HG03064 (cell line): Measurements from ENCODE around the gene WDR73.

Source experiments
- ATAC-seq: cut with Tn5 transposase; IDR thresholded peaks from one replicate; pipeline ENCODE4 v1.9.1; 2021; ENCODE audit warnings: low read depth; ENCODE audit not compliant: unreplicated experiment

The WDR73 gene

GRCh38 chr15:84591815-84592214, 62.3 kb downstream of the WDR73 start:
- ATAC-seq, result no peak

DNA sequence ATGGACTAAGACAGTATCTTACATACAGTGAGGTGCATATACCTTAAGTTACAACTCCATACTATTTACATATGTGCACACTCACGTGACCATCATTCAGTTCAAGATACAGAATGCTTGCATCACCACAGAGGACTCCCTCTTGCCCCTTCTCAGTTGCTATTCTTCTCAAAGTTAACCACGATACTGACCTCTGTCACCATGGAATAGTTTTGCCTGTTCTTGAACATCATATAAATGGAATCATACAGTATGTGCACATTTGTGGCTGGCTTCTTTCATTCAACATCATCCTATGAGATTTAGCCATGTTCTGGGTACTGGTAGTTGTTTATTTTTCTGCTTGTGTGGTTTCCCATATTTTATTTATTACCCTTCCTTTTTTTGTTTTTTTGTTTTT, 63.7 kb downstream of the WDR73 start:
- no peak for ATAC-seq
